NCI-H1436 treated with DMSO at 0.1 percent for 48 hours (cell line): ENCODE measurements around the gene RIN3.

Experiments used
- DNase-seq: peaks from one replicate; lab custom pipeline; 2025; lab: John Stamatoyannopoulos, UW

The RIN3 gene

DNA sequence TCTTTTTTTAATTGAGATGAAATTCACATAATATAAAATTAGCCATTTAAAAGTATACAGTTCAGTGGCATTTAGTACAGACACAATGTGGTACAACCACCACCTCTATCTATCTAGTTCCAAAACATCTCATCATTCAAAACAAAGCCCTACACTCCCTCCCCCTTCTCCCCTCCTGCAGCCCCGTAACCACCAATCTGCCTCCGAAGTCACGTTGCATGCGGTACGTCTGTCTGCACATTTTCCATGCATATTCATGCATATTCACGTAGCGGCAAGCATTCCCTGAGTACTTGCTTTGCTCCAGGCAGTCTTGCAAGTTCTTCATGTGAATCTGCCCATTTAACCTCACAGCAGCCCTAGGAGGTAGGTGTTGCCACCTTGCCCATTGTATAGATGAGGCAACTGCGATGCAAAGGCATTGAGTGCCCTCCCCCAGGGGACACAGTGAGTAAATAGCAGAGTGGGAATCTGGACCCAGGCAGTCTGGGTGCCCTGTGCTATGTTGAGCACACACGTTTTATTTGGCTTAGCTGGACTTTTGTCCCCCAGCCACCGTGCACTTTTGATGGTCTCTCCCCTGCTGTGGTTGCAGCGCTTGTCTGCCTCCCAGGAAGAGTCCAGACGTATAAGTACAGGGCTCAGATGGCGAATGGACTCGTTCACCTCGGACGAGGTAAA, 43.4 kb downstream of the RIN3 start:
- no peak for DNase-seq

DNA sequence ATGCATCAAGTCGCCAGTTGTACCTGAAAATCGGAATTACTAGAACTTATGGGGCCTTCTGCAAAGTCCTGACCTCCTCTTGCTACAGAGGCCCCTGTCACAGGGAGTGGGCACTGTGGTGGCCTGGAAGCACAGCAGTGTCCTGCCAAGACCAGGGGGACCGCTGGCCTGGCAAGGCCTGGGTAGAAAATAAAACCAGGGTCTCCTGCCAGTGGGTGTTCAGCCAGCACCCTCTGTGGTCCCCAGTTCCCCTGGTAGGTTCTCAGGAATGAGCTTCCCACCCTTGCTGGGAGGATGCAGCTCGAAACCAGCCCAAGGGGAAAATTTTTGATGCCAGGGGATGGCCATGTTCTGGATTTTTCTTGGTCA, 43.9 kb downstream of the RIN3 start:
- DNase-seq: no peak

DNA sequence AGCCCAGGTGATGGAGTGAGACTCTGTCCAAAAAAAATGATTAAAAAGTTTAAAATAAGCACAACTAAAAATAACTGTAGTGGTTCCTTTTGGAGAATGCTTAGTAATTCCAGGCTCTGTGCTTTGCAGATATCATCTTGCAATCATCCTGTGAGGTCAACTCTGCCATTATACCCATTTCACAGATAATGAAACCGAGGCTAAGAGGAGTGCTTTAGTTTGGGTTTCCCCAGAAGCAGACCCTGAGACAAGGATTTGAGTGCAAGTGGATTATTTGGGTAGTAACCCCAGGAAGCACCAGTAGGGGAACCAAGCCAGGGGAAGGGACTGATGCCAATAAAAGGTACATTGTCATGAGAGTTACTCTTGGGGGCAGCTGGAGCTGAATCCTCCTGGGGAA, 44.7 kb downstream of the RIN3 start:
- DNase-seq: no peak

- DNase-seq: no peak
Observed at GRCh38 chr14:92559486-92559885, 45.9 kb downstream of the RIN3 start.

- DNase-seq: no peak
Observed at GRCh38 chr14:92560106-92560865, 46.7 kb downstream of the RIN3 start.

GRCh38 chr14:92561906-92562479, 48.4 kb downstream of the RIN3 start:
- DNase-seq: no peak

GRCh38 chr14:92563359-92563758, 49.8 kb downstream of the RIN3 start:
- DNase-seq: no peak

DNA sequence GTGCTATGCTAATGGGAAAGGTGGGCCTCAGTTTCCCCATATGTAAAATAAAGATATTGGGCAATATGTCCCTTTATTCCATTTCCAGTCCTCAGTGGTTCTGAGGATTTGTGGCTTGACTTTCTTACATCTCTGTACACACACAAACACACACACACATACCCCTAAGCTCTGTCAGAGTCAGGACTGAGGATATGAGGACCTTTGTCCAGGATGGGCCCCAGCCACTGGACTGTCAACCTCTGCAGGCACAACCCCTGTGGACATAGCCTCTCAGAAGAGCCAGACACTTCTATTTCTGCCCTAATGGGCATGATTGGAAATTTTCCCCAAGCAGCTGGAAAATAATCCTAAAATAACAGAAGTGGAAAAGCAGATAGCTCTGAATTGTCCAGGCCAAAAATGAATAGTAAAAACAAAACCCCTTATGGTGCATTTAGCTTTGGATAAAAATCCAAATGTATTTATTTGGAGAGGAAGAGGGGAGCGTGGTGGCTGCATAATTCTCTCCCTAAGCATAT, 50.2 kb downstream of the RIN3 start:
- no peak for DNase-seq

DNA sequence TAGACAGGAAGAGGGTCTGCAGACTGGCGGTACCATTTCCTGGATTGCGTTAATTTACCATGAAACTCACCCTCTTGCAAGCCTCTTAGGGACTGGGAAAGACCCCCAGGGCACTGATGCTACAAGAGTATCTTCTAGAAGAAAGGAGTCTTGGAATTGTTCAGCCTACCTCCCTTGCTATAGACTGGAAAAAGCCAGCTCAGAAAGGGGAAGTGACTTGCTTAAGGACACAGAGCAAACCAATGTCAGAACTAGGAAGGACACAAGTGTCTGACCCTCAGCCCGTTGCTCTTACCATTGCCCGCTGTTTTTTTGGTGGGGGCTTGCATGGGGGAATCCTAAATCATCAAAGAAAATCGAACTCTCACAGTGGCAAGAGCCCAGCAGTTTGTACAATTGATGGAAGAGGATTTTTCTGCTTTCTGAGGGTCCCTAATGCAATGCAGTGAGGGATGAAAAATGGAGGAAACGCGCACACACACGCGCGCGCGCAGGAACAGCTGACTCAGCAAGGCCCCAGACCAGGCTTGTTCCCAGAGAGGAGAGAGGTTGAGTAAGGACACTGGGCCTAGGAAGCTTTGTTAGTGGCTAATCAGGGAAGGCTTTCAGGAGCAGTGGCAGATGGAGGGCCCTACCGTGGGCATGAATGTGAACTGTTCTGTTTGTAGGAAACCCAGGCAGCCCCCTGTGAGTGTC, 50.9 kb downstream of the RIN3 start:
- DNase-seq: no peak

- no peak for DNase-seq
Observed at GRCh38 chr14:92565040-92565717, 51.6 kb downstream of the RIN3 start.

DNA sequence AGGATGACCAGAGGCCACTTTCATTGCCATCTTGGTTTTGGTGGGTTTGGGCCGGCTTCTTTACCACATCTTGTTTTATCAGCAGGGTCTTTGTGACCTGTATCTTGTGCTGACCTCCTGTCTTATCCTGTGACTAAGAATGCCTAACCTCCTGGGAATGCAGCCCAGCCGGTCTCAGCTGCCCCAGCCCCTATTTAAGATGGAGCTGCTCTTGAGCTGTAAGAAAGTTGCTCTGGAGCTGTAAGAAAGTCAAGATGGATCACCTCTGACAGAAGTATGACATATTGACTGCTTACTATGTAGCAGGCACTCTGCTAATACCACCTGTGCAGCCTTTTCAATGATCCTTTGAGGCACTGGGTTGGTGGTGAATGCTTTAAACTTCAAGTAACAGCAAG, 52.1 kb downstream of the RIN3 start:
- DNase-seq: no peak

- DNase-seq: no peak
Observed at GRCh38 chr14:92567173-92567725, 53.7 kb downstream of the RIN3 start.

DNA sequence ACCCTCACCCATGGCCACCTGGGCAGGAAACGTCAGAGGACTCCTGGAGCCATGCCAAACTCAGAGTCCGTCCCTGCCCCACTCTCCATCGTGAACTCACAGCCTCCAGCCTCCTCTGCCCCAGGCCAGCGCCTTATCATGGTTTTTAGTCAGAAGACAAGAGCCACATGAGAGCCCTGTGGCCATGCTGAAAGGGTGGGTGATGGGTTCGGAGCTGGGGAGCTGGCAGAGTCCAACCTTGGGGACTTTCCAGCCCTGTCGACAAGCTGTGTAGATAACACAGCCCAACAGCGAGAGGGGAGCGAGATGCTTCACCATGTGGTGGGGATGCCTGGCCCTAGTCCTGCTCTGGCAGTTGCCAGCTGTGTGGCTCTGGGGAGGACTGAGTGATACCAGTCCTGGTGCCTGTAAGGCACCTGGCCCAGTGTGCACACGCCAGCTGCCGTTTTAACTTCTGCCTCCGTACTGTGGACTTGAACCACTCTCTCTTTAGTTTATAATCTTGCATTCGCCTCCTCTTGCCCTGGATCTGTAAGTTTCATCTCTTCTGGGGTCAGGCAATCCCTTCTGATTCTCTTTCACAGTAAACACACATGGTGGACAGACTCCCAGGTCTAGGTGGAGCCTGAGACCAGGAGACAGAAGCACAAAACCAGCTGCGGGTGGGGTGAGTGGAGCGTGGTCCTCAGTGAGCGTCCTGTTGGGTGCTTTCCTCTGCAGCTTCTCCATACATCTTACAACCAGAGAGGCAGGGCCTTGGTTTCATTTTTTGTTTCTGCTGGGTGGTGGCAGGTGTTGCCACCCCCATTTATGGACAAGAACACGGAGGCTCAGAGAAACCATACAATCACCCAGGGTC, 55.3 kb downstream of the RIN3 start:
- DNase-seq: no peak

GRCh38 chr14:92570674-92571262, 57.2 kb downstream of the RIN3 start:
- no peak for DNase-seq

- DNase-seq: no peak
Observed at GRCh38 chr14:92572050-92572449, 58.5 kb downstream of the RIN3 start.

DNA sequence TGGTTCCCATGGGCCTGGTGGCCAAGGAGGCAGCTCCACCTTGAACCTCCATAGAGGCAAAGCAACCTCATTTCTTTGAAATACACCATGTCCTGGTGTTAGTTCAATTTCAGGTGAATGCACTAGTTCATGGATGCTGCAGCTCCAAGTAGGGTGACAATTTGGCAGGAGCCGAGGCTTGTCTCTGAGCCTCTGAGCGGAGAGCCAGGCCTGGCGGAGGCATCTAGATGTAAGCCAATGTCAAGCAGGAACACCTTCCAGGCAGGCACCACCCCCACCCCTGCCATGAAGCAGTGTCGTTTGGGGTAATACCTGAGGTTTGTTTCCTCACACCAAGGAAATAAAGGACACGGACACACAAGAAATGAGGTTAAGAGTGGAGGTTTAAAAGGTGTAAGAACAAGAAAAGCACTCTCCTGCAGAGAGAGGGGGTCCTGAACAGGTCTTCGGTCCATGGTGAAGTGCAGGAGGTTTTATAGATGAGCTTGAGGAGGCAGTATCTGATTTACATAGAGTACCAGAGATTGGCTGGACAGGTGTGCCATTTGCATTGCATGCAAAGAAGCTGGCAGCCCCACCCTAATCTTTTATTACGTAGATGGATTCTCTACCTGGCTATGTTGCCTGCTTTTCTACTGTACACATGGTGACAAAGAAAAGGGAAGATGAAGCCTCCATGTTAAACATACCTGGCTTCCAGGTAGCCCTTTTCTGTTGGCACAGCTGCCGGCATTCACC, 60.3 kb downstream of the RIN3 start:
- DNase-seq: no peak

DNA sequence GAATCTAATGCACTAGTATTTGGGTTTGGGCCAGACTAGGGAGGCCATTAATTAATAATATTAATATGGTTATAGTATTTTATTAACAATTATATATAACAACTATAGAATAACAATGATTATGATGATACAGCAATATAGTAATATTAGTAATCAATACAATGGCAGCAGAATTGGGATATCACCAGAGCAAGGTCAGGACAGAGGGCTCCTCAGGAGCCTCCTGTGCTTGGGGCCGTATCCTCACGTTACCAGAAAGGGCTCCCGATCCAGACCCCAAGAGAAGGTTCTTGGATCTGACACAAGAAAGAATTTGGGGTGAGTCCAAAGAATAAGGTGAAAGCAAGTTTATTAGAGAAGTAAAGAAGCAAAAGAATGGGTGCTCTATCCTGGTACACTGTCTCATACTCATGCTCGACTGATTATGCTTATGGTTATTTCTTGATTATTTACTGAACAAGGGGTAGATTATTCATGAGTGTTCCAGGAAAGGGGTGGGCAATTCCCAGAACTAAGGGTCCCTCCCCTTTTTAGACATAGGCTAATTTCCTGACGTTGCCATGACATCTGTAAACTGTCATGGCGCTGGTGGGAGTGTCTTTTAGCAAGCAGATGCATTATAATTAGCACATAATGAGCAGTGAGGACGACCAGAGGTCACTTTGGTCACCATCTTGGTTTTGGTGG, 61.6 kb downstream of the RIN3 start:
- DNase-seq: no peak

DNA sequence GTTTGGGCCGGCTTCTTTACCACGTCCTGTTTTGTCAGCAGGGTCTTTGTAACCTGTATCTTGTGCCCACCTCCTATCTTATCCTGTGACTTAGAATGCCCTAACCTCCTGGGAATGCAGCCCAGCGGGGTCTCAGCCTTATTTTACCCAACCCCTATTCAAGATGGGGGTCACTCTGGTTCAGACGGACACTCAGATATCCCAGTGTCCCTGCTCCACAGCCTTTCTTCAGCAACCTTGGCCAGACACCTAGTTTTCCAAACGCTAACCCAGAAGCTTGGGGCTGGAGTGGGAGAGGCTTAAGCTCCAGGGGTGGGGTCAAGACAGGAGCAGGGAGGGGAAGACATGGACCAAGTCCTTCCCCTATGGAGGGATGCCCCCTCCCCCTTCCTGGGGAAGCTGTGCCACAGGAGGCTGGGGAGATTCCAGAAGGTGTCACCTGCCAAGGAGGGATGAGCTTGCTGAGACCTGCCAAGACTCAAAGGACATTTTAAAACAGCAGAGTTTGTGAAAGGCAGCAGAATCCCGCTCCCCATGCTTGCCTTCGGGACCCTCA, 62.2 kb downstream of the RIN3 start:
- DNase-seq: no peak

DNA sequence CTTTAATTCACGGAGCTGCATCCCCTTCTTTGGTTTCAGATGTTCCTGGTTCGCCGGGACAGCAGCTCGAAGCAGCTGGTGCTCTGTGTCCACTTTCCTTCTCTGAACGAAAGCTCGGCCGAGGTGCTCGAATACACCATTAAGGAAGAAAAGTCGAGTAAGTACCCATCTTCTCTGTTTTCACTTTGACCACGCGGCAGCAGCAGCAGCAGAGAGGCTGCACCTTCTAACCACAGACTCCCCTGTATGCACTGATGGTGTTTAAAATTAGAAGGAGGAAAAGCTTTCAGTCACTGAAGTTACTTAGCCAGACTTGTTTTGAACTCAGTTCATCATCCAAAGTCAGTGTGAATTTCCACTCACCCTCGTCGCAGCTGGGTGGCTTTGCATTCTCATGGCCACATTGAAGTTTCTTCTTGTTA, 63.8 kb downstream of the RIN3 start:
- DNase-seq: no peak
